HCT116 (cell line): ENCODE data around the gene PTDSS2. TPM values are rescaled to one million over a fixed set of nuclear protein-coding genes. Genes with fewer than 3 reads are reported as not detected.
A peak's percentile ranks its signal among the peaks of the same experiment; 100 is the strongest.

Source experiments
- ATAC-seq: fragments of 200-7000 bp; cut with Tn5 transposase; 2 replicates; pipeline ENCODE4 v1.9.1; 2020; ENCODE audit warnings: mild to moderate bottlenecking, moderate library complexity
- BruUV-seq: library from RNA; stranded (reverse); fragments of 400-500 nt; replicated peaks from 2 replicates; lab custom pipeline; 2021; lab: Mats Ljungman, UMichigan
- CTCF ChIA-PET: fragments of 300-600 bp; sonication (Branson Sonifier 250); formaldehyde crosslinking; loops from one replicate; lab custom pipeline; 2021; ENCODE audit warnings: antibody characterized with exemption; lab: Charles Lee
- POLR2A ChIA-PET: fragments of 300-600, 350-600 bp; sonication (Branson Sonifier 250); formaldehyde crosslinking; loops from one replicate; lab custom pipeline; 2021; ENCODE audit warnings: antibody characterized with exemption; lab: Charles Lee
- RAD21 ChIA-PET, 2 experiments: fragments of 300-600 bp; sonication (Branson Sonifier 250); formaldehyde crosslinking; loops; one replicate each; lab custom pipeline; 2023; ENCODE audit warnings: low total read pairs in 2 of 2; ENCODE audit not compliant: uncharacterized antibody in 2 of 2, unreplicated experiment in 2 of 2, low non-redundant PET in 1 of 2; lab: Charles Lee
- DNase-seq: peaks from one replicate; pipeline ENCODE4 v3.0.0-alpha.2; 2010; ENCODE audit warnings: low read depth, low spot score
- H2AFZ ChIP-seq: fragments of 200-600 bp; shearing (Covaris generic), sonication (generic); 2 replicates; pipeline ENCODE4 v1.6.1; 2017; ENCODE audit warnings: low read depth, mixed run types, mixed read lengths, antibody characterized with exemption, low read length; ENCODE audit not compliant: poor library complexity, severe bottlenecking
- H3K27ac ChIP-seq: 2 replicates; pipeline ENCODE4 v1.5.1; 2012; ENCODE audit warnings: low read depth, low read length
- H3K27me3 ChIP-seq: fragments of 200-600 bp; sonication (generic); 2 replicates; pipeline ENCODE4 v1.6.1; 2016; ENCODE audit warnings: mixed run types, low read length, mixed read lengths; ENCODE audit not compliant: insufficient read depth
- H3K36me3 ChIP-seq, 2 experiments: fragments of 200-500 bp in 1 of 2; fragments of 200-600 bp in 1 of 2; sonication (Bioruptor generic) in 1 of 2; sonication (generic) in 1 of 2; 2 replicates each; pipeline versions ENCODE4 v1.5.1 to v1.6.1; 2014 to 2016; ENCODE audit warnings: low read length in 2 of 2, inconsistent platforms in 1 of 2, mixed read lengths in 1 of 2, mixed run types in 1 of 2; ENCODE audit not compliant: insufficient read depth in 2 of 2, control insufficient read depth in 1 of 2
- H3K4me1 ChIP-seq, 2 experiments: fragments of 200-600 bp in 1 of 2; sonication (generic) in 1 of 2; 2 replicates each; pipeline versions ENCODE4 v1.5.1 to v1.6.1; 2012 to 2017; ENCODE audit warnings: low read length in 2 of 2, inconsistent platforms in 1 of 2, mild to moderate bottlenecking in 1 of 2, mixed read lengths in 1 of 2, mixed run types in 1 of 2, moderate library complexity in 1 of 2; ENCODE audit not compliant: insufficient read depth in 2 of 2, control insufficient read depth in 1 of 2
- H3K4me2 ChIP-seq: fragments of 200-600 bp; sonication (generic); 2 replicates; pipeline ENCODE4 v1.6.1; 2017; ENCODE audit warnings: mixed run types, low read length, mixed read lengths
- H3K4me3 ChIP-seq, 2 experiments: fragments of 200-600 bp in 1 of 2; sonication (generic) in 1 of 2; replicated peaks in 1 of 2; 2 replicates each; pipeline ENCODE4 v1.5.1; 2011 to 2016; ENCODE audit warnings: low read length in 2 of 2, control low read depth in 1 of 2, low read depth in 1 of 2, mild to moderate bottlenecking in 1 of 2, mixed read lengths in 1 of 2, mixed run types in 1 of 2
- H3K79me2 ChIP-seq: fragments of 200-600 bp; sonication (generic); 2 replicates; pipeline ENCODE4 v1.6.1; 2017; ENCODE audit warnings: mild to moderate bottlenecking, mixed run types, low read length, moderate library complexity, mixed read lengths; ENCODE audit not compliant: insufficient read depth
- H3K9ac ChIP-seq: fragments of 200-600 bp; sonication (generic); 2 replicates; pipeline ENCODE4 v1.6.1; 2016; ENCODE audit warnings: low read length, mixed read lengths
- H3K9me2 ChIP-seq: fragments of 200-600 bp; sonication (generic), shearing (Covaris generic); 2 replicates; pipeline ENCODE4 v1.6.1; 2017; ENCODE audit warnings: mixed run types, mild to moderate bottlenecking, moderate library complexity; ENCODE audit not compliant: insufficient read depth
- H3K9me3 ChIP-seq, 2 experiments: fragments of 200-500 bp in 1 of 2; fragments of 200-600 bp in 1 of 2; sonication (Bioruptor generic) in 1 of 2; sonication (generic) in 1 of 2; 2 replicates each; pipeline ENCODE4 v1.6.1; 2014 to 2017; ENCODE audit warnings: low read length in 2 of 2, mixed read lengths in 2 of 2, inconsistent platforms in 1 of 2, low read depth in 1 of 2, mild to moderate bottlenecking in 1 of 2, mixed run types in 1 of 2, moderate library complexity in 1 of 2; ENCODE audit not compliant: control insufficient read depth in 1 of 2, insufficient read depth in 1 of 2
- H4K20me1 ChIP-seq: fragments of 200-600 bp; sonication (generic), shearing (Covaris generic); 2 replicates; pipeline ENCODE4 v1.6.1; 2017; ENCODE audit warnings: mixed run types, mild to moderate bottlenecking, moderate library complexity; ENCODE audit not compliant: insufficient read depth
- ATF3 ChIP-seq: IDR thresholded peaks from 2 replicates; pipeline ENCODE4 v1.6.1; 2012
- CBX3 ChIP-seq: IDR thresholded peaks from 2 replicates; pipeline ENCODE4 v1.6.1; 2012; ENCODE audit warnings: low read depth
- CEBPB ChIP-seq: IDR thresholded peaks from 2 replicates; pipeline ENCODE4 v1.6.1; 2012; ENCODE audit warnings: low read depth
- CTCF ChIP-seq, 3 experiments: fragments of 200-600 bp in 1 of 3; sonication (generic) in 1 of 3; IDR thresholded peaks in 2 of 3; conservative IDR thresholded peaks in 1 of 3; 2 replicates each; pipeline ENCODE4 v1.5.1; 2012 to 2017; ENCODE audit warnings: low read depth in 2 of 3, low read length in 2 of 3, antibody characterized with exemption in 1 of 3, borderline replicate concordance in 1 of 3, control low read depth in 1 of 3, mild to moderate bottlenecking in 1 of 3, mixed read lengths in 1 of 3, mixed run types in 1 of 3, moderate library complexity in 1 of 3; ENCODE audit not compliant: insufficient read depth in 1 of 3
- EGR1 ChIP-seq: IDR thresholded peaks from 2 replicates; pipeline ENCODE4 v1.6.1; 2012; ENCODE audit warnings: low read depth
- ELF1 ChIP-seq: IDR thresholded peaks from 2 replicates; pipeline ENCODE4 v1.6.1; 2012; ENCODE audit warnings: low read depth, borderline replicate concordance
- EZH2phosphoT487 ChIP-seq: fragments of 200-600 bp; IDR thresholded peaks from 2 replicates; pipeline ENCODE4 v1.6.1; 2018; ENCODE audit warnings: antibody characterized with exemption, borderline replicate concordance
- JUND ChIP-seq: IDR thresholded peaks from 2 replicates; pipeline ENCODE4 v1.6.1; 2012
- MAX ChIP-seq: IDR thresholded peaks from 2 replicates; pipeline ENCODE4 v1.6.1; 2012
- POLR2A ChIP-seq: IDR thresholded peaks from 2 replicates; pipeline ENCODE4 v1.7.0; 2011; ENCODE audit warnings: borderline replicate concordance; ENCODE audit not compliant: insufficient read depth, insufficient read length; ENCODE audit errors: extremely low read depth
- POLR2AphosphoS5 ChIP-seq: IDR thresholded peaks from 2 replicates; pipeline ENCODE4 v1.6.1; 2011; ENCODE audit warnings: mild to moderate bottlenecking, low read depth, low read length, moderate library complexity
- REST ChIP-seq: IDR thresholded peaks from 2 replicates; pipeline ENCODE4 v1.6.1; 2012; ENCODE audit warnings: low read depth
- SIN3A ChIP-seq: IDR thresholded peaks from 2 replicates; pipeline ENCODE4 v1.6.1; 2012; ENCODE audit warnings: low read depth
- SRF ChIP-seq: IDR thresholded peaks from 2 replicates; pipeline ENCODE4 v1.6.1; 2012; ENCODE audit warnings: low read depth
- TCF7L2 ChIP-seq: IDR thresholded peaks from 2 replicates; pipeline ENCODE4 v1.7.0; 2011; ENCODE audit warnings: borderline replicate concordance, inconsistent platforms; ENCODE audit not compliant: insufficient read depth, insufficient read length; ENCODE audit errors: extremely low read depth
- YY1 ChIP-seq: IDR thresholded peaks from 2 replicates; pipeline ENCODE4 v1.6.1; 2011; ENCODE audit warnings: low read length, low read depth, moderate library complexity, mild to moderate bottlenecking; ENCODE audit not compliant: insufficient replicate concordance; ENCODE audit errors: extremely low read depth
- ZBTB33 ChIP-seq: IDR thresholded peaks from 2 replicates; pipeline ENCODE4 v1.6.1; 2011; ENCODE audit warnings: mild to moderate bottlenecking, low read length, moderate library complexity; ENCODE audit not compliant: insufficient replicate concordance; ENCODE audit errors: extremely low read depth
- ZFX ChIP-seq: fragments of 450-650 bp; IDR thresholded peaks from 2 replicates; pipeline ENCODE4 v1.6.1; 2017
- intact Hi-C: fragments of 100-400 bp; cut with micrococcal nuclease; formaldehyde crosslinking; loops from 2 replicates; pipeline ENCODE4 v1.10.0; 2022
- total RNA-seq: library from RNA; stranded (reverse); gene quantifications from one replicate; pipeline ENCODE4 v1.2.1, GENCODE V29; 2021; ENCODE audit not compliant: unreplicated experiment

Gene PTDSS2
- total RNA-seq, 1 experiment from 2014 or later, result 40.1 TPM

- ChIA-PET CTCF (no interaction called here), POLR2A (no interaction called here), RAD21 (no interaction called here)
Observed at GRCh38 chr11:429931-430456, 20.1 kb upstream of the PTDSS2 start.

More at GRCh38 chr11:429931-430456, 20.1 kb upstream of the PTDSS2 start:
- TF ChIP-seq TCF7L2 (no peak), POLR2AphosphoS5 (no peak), JUND (no peak), MAX (no peak), POLR2A (no peak), SRF (no peak), ZBTB33 (no peak), EGR1 (no peak), ATF3 (no peak), CEBPB (no peak), ZFX (no peak), CTCF (IDR thresholded peaks at IDR 0.05 in 2 of 3, conservative IDR thresholded peaks at IDR 0.05 in 1 of 3; ENCODE audit: borderline replicate concordance in 1 of 3, insufficient read depth in 1 of 3, low read depth in 2 of 3, low read length in 2 of 3) (no peak), CBX3 (no peak), EZH2phosphoT487 (no peak), REST (no peak), SIN3A (no peak), ELF1 (no peak), YY1 (no peak)
- no TSS peak for BruUV-seq
- H3K27ac ChIP-seq, result no peak overlapping the region
- 0 out of 4 replicates have a peak, but pooled peaks cover 0 to 3% of the 10 kb centered on the region in 2 experiments for H3K36me3 ChIP-seq
- H3K9me3 ChIP-seq, result no peaks in the 10 kb centered on the region
- no peaks in the 10 kb centered on the region for H4K20me1 ChIP-seq
- H3K9me2 ChIP-seq, result no peaks in the 10 kb centered on the region
- no peak overlapping the region for H3K9ac ChIP-seq
- H3K27me3 ChIP-seq, result no peaks in the 10 kb centered on the region
- H3K79me2 ChIP-seq, result no peaks in the 10 kb centered on the region
- intact Hi-C loops, result no loop called here
- H2AFZ ChIP-seq, result no peak overlapping the region
- no peak overlapping the region for H3K4me2 ChIP-seq
- H3K4me3 ChIP-seq, result no peak overlapping the region
- H3K4me1 ChIP-seq, result no peaks in the 10 kb centered on the region
- ATAC-seq (peak; percentile 51), DNase-seq (no peak)
